Measurements from ENCODE around the gene SPPL2A. TPM values are rescaled to one million over a fixed set of nuclear protein-coding genes. Genes with fewer than 3 reads are reported as not detected.
A peak's percentile ranks its signal among the peaks of the same experiment; 100 is the strongest.

Gene SPPL2A
- total RNA-seq, 1 experiment from 2014 or later = 64.4 TPM

DNA sequence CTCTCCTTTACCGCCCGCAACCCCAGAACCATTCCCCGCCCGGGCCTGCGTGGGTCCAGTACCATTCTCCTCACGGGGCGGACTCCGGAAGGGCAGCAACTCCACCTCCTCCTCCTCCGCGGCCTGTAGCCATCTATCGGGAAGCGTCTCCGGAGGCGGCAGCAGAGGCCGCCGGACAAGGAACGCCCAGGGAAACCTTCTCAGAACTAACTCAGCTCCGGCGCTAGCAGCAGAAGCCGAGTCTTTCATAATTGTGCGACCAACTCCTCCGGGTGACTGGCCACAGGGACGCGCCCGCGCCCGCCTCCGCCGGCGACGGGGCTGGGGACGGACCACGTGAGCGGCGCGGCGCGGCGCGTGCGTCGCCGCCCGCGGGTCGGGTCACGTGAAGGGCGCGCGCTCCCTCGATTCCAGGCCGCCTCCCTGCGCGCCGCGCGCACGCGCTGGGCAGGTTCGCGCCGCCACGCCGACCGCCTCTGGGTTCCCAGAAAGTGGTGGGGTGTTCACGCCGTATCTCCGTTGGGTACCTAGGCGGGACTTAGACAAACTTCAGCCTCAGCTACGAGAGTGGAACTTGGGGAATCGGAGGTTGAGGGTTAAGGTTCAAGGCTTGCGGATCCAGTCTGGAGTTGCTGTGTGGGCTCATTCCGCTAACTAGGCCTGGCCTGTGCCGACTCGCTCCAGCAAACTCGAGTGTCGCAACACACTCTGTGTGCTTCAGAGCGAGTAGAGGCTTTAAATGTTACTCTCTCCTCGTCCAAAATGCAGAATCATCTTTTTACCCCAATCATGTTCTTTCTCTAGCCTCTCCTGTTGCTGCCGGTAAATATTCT lies 78.8 kb downstream of the SPPL2A start, which contains the start of gene TRPM7:
Gene TRPM7 (minus strand): TSS at position 329 of the 833 bp plus-strand sequence. CDS start 264 bp downstream, at position 65.
- Mint-ChIP-seq H3K9me3 (no peaks in the 10 kb centered on the region), H3K27ac (peak within 1 kb of the TSS; percentile 98 to 99 (median 98)), H3K36me3 (ENCODE audit: insufficient read depth in 1 of 3, low read depth in 3 of 3) (peaks cover 0 to 23% (median 19%) of the 10 kb centered on the region in 3 experiments; a peak in 6 of 7 replicates), H3K4me3 (peak within 1 kb of the TSS; percentile 99), H3K27me3 (ENCODE audit: low read depth) (no peaks in the 10 kb centered on the region; the same call in 1 of the 2 replicates), H3K4me1 (peaks cover 15 to 29% of the 10 kb centered on the region in 2 experiments)
- no peaks in the 10 kb centered on the region for H4K20me1 ChIP-seq (ENCODE audit: control insufficient read depth, insufficient read depth, insufficient read length)
- H3K23me2 ChIP-seq (ENCODE audit: insufficient read length, low read depth, low read length, poor library complexity, severe bottlenecking) = peaks cover 11% of the 10 kb centered on the region
- no CpG with 5 or more reads among the region's 80 CpGs for WGBS (ENCODE audit: extremely low coverage, insufficient read length, low lambda C conversion rate)
- H3K18ac ChIP-seq (ENCODE audit: insufficient read length, low read depth, low read length) = peak within 1 kb of the TSS; percentile 98
- H3K4ac ChIP-seq (ENCODE audit: low read depth, low read length) = no peak within 1 kb of the TSS
- H2BK12ac ChIP-seq (ENCODE audit: insufficient read length, low read depth, low read length) = no peak within 1 kb of the TSS
- no peaks in the 10 kb centered on the region for H3K9me3 ChIP-seq (ENCODE audit: control insufficient read depth, low read depth, low read length)
- peaks cover 11% of the 10 kb centered on the region; the same call in 1 of the 2 replicates for H3K79me2 ChIP-seq (ENCODE audit: insufficient read depth, low read length)
- H3K4me2 ChIP-seq (ENCODE audit: insufficient read depth, insufficient read length, low read length) = peak within 1 kb of the TSS; percentile 95
- DNase-seq = peak; percentile 81
- H2BK20ac ChIP-seq (ENCODE audit: low read depth, low read length, poor library complexity, severe bottlenecking) = no peak within 1 kb of the TSS
- H3K23ac ChIP-seq (ENCODE audit: insufficient read length, low read depth, low read length) = no peak within 1 kb of the TSS
- H3K4me1 ChIP-seq (ENCODE audit: insufficient read depth, low read length) = no peaks in the 10 kb centered on the region
- peak within 1 kb of the TSS; percentile 85 for H4K8ac ChIP-seq (replicated peaks; ENCODE audit: insufficient read length, low read depth, low read length)
- peaks cover 9% of the 10 kb centered on the region for H3K79me1 ChIP-seq (ENCODE audit: insufficient read depth, low read depth, low read length, poor library complexity, severe bottlenecking)
- peak within 1 kb of the TSS; percentile 14 for H2BK5ac ChIP-seq (ENCODE audit: insufficient read length, low read length)
- no peak within 1 kb of the TSS for H4K91ac ChIP-seq (ENCODE audit: insufficient read length, low read depth, low read length)
- H3K27me3 ChIP-seq (ENCODE audit: insufficient read depth, low read length) = no peaks in the 10 kb centered on the region
- TF ChIP-seq, protein P1, sequence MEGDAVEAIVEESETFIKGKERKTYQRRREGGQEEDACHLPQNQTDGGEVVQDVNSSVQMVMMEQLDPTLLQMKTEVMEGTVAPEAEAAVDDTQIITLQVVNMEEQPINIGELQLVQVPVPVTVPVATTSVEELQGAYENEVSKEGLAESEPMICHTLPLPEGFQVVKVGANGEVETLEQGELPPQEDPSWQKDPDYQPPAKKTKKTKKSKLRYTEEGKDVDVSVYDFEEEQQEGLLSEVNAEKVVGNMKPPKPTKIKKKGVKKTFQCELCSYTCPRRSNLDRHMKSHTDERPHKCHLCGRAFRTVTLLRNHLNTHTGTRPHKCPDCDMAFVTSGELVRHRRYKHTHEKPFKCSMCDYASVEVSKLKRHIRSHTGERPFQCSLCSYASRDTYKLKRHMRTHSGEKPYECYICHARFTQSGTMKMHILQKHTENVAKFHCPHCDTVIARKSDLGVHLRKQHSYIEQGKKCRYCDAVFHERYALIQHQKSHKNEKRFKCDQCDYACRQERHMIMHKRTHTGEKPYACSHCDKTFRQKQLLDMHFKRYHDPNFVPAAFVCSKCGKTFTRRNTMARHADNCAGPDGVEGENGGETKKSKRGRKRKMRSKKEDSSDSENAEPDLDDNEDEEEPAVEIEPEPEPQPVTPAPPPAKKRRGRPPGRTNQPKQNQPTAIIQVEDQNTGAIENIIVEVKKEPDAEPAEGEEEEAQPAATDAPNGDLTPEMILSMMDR (conservative IDR thresholded peaks at IDR 0.05) = no peak
- no peak within 1 kb of the TSS for H2BK120ac ChIP-seq (ENCODE audit: low read depth, low read length, poor library complexity, severe bottlenecking)
- no peak within 1 kb of the TSS for H2AK5ac ChIP-seq (ENCODE audit: insufficient read length, low read length)
- H3K14ac ChIP-seq (ENCODE audit: insufficient read depth, low read length) = peak within 1 kb of the TSS; percentile 98
- H4K5ac ChIP-seq (ENCODE audit: insufficient read length, low read depth, low read length) = peak within 1 kb of the TSS; percentile 65
- no peak within 1 kb of the TSS for H3T11ph ChIP-seq (ENCODE audit: low read length)
- H3K27ac ChIP-seq (ENCODE audit: insufficient read length, low read depth, low read length) = peak within 1 kb of the TSS; percentile 48
- H3K56ac ChIP-seq (ENCODE audit: insufficient read length, low read depth, low read length) = peak within 1 kb of the TSS; percentile 31
- no peak within 1 kb of the TSS for H2AFZ ChIP-seq (ENCODE audit: low read length)
- no peak within 1 kb of the TSS for H2BK15ac ChIP-seq (ENCODE audit: low read depth, low read length)
- H3K9ac ChIP-seq (ENCODE audit: extremely low read depth, insufficient read length, low read length) = peak within 1 kb of the TSS; percentile 95
